IPS-20b (cell line): ENCODE measurements around the gene TNC.

Experiments used
- H3K27ac ChIP-seq: one replicate; pipeline ENCODE4 v1.5.1; 2013; ENCODE audit warnings: low read length
- H3K27me3 ChIP-seq: 2 replicates; pipeline ENCODE4 v1.6.1; 2013; ENCODE audit warnings: mild to moderate bottlenecking, low read length, inconsistent platforms; ENCODE audit not compliant: insufficient read depth
- H3K36me3 ChIP-seq: 2 replicates; pipeline ENCODE4 v1.6.1; 2013; ENCODE audit warnings: low read depth, mild to moderate bottlenecking, inconsistent platforms, low read length, moderate library complexity; ENCODE audit not compliant: insufficient read depth
- H3K4me1 ChIP-seq: 2 replicates; pipeline ENCODE4 v1.6.1; 2013; ENCODE audit warnings: mild to moderate bottlenecking, control low read depth, inconsistent platforms, low read length, moderate library complexity; ENCODE audit not compliant: insufficient read depth
- H3K4me3 ChIP-seq: 2 replicates; pipeline ENCODE4 v1.5.1; 2013; ENCODE audit warnings: mild to moderate bottlenecking, low read length, inconsistent platforms
- H3K9ac ChIP-seq: 2 replicates; pipeline ENCODE4 v1.6.1; 2013; ENCODE audit warnings: low read depth, mild to moderate bottlenecking, inconsistent platforms, low read length, moderate library complexity
- H3K9me3 ChIP-seq: 2 replicates; pipeline ENCODE4 v1.6.1; 2013; ENCODE audit warnings: mild to moderate bottlenecking, low read depth, low read length, inconsistent platforms; ENCODE audit not compliant: insufficient read depth

The TNC gene

DNA sequence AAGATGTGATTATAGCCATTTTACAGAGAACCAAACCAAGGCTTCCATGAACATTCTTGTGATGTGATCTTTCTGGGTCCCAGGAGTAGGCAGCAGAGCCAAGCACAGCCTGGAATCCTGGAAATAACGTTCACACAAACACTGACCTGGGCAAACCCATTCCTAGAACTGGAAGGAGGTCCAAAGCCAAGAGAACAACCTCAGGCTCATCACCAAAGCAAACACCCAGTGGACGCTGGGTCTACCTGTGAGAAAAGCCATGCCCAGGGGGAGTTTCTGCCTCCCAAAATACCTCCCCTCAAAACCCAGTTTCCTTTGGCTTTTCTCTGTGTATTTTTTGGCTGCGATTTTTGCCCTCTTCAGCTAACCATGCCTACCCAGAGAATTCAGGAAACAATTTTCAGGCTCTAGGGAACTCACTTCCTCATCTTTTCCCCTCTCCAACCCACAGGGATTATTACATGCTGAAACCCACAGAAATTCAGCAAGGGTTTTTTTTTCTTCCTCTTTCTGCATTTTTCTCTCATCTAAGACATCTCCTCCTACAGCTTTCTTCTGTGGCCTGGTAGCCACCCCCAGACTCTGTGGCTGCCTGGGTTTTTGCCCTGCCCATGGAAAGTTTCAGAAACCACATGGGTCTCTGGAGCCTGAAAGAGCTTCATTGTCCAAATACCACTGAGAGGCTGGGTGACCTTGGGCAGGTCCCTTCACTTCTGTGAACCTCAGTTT lies 75.0 kb downstream of the TNC start:
- no peak overlapping the region for H3K9ac ChIP-seq
- H3K27ac ChIP-seq: no peak overlapping the region
- H3K4me3 ChIP-seq: no peak overlapping the region
- no peaks in the 10 kb centered on the region for H3K36me3 ChIP-seq
- H3K4me1 ChIP-seq: no peaks in the 10 kb centered on the region
- no peaks in the 10 kb centered on the region for H3K9me3 ChIP-seq
- H3K27me3 ChIP-seq: no peaks in the 10 kb centered on the region

DNA sequence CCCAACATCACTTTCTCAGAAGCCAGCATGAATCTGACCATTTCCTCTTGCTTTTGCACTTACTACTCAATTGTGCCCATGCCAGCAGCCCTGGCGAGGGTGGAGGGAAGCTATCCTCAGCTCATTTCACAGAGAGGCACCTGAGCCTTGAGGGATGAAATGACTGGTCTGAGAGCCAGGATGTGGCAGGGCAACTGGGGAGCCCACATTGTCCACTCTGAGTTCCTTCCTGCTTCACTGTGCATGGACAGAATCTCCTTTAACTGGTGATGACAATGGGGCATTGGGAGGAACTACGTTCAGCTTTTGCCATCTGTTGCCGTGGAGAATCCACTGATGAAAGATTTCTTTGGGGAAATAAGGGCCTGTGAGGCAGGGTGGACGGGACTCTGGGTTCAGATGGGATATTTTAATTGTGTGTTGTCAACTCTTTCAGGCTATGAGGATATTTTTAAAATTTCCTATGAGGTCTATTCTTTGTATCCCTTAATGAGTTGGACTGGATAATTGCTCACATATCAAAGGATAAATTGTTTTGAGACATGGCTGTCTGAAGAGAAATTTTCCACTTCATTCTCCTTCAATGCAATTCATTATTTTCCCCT lies 78.3 kb downstream of the TNC start:
- Histone ChIP-seq H3K27ac (no peak overlapping the region), H3K4me3 (no peak overlapping the region), H3K36me3 (no peaks in the 10 kb centered on the region)

GRCh38 chr9:115038178-115038577 lies 79.8 kb downstream of the TNC start:
- Histone ChIP-seq H3K36me3 (no peaks in the 10 kb centered on the region), H3K9ac (no peak overlapping the region), H3K27ac (no peak overlapping the region), H3K27me3 (no peaks in the 10 kb centered on the region), H3K4me3 (no peak overlapping the region), H3K9me3 (no peaks in the 10 kb centered on the region), H3K4me1 (no peaks in the 10 kb centered on the region)

More for the DNA sequence above, 78.3 kb downstream of the TNC start:
- Histone ChIP-seq H3K9ac (no peak overlapping the region), H3K4me1 (no peaks in the 10 kb centered on the region), H3K9me3 (no peaks in the 10 kb centered on the region), H3K27me3 (no peaks in the 10 kb centered on the region)

DNA sequence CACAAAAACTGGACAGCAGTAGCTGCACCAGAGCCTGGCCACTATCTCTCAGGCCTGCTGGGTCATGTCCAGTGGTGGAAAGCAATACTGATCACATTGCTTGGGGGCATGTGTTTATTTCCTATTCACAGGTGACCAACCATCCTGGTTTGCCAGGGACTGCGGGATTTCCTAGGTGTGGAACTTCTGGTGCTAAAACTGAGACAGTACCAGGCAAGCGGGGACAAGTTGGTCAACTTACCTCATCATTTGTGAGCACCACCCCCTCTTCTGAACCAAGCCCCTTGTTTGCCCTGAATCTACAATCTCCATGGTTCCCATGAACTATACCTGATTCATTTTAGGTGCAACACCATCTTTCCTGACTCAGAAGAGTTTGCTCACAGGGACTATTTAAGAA lies 81.3 kb downstream of the TNC start:
- no peaks in the 10 kb centered on the region for H3K36me3 ChIP-seq
- no peaks in the 10 kb centered on the region for H3K27me3 ChIP-seq
- no peaks in the 10 kb centered on the region for H3K9me3 ChIP-seq
- H3K27ac ChIP-seq: no peak overlapping the region
- no peak overlapping the region for H3K4me3 ChIP-seq
- no peaks in the 10 kb centered on the region for H3K4me1 ChIP-seq
- no peak overlapping the region for H3K9ac ChIP-seq

DNA sequence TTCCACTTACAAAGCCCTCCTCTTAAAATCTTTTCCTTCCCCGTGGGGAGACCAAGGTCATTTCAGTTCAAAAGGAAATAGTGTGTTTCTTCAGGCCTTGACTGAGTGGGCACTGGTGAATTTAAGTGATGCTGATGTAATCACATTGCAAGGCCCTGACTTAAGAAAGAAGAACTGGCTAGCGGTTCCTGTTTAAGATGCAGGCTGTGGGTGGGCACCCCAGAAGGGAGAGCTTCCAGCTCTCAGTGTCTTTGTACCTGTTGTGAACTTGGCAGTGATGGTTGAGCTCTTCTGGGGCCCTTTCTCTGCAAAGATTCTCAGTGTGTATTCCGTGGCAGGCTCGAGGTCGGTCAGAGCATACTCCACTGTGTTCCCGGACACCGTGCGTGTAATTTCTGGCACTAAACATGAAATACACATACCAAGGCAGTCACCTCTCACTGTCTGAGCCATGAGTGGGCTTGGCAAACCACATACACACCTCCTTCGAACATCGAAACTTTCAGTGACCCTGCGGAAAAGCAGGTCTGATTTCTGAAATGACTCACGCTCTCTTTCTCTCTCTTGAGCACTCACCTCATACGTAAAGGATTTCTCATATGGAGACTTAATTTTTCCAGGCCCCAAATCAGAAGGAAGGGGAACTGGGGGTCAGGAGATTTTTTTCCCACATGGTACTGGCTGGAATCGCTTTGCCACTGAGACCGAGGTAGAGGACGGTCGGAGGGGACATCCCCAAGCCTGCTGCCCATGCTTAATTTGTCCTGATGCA lies 81.9 kb downstream of the TNC start:
- no peaks in the 10 kb centered on the region for H3K36me3 ChIP-seq

DNA sequence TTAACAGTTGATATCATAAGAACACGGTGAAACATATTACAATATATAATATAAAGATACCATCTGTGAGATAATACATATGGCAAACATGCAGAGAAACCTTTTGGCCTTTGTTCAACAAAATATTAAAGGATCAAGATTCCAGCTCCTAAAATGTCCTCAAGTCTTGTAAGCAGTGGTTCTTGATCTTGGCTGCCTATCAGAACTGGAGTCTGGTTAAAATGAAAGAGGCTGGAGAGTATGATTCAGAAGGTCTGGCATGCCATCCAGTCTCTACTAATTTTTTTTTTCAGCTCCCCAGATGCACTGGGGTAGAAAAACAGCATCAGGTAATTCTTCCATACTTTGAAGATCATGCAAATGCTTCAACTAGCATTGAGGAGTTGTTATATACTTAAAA lies 83.2 kb downstream of the TNC start:
- Histone ChIP-seq H3K4me3 (no peak overlapping the region), H3K9me3 (no peaks in the 10 kb centered on the region), H3K36me3 (no peaks in the 10 kb centered on the region), H3K4me1 (no peaks in the 10 kb centered on the region), H3K27me3 (no peaks in the 10 kb centered on the region), H3K9ac (no peak overlapping the region), H3K27ac (no peak overlapping the region)

More for the DNA sequence above, 81.9 kb downstream of the TNC start:
- Histone ChIP-seq H3K4me3 (no peak overlapping the region), H3K27ac (no peak overlapping the region), H3K27me3 (no peaks in the 10 kb centered on the region), H3K9me3 (no peaks in the 10 kb centered on the region), H3K4me1 (no peaks in the 10 kb centered on the region), H3K9ac (no peak overlapping the region)

GRCh38 chr9:115033800-115034199 lies 84.2 kb downstream of the TNC start:
- no peak overlapping the region for H3K27ac ChIP-seq
- no peaks in the 10 kb centered on the region for H3K36me3 ChIP-seq

GRCh38 chr9:115032296-115032695 lies 85.7 kb downstream of the TNC start:
- H3K9me3 ChIP-seq: no peaks in the 10 kb centered on the region
- no peak overlapping the region for H3K27ac ChIP-seq
- H3K4me3 ChIP-seq: no peak overlapping the region
- H3K4me1 ChIP-seq: no peaks in the 10 kb centered on the region
- H3K36me3 ChIP-seq: no peaks in the 10 kb centered on the region
- H3K27me3 ChIP-seq: no peaks in the 10 kb centered on the region
- H3K9ac ChIP-seq: no peak overlapping the region

More at GRCh38 chr9:115033800-115034199, 84.2 kb downstream of the TNC start:
- Histone ChIP-seq H3K4me1 (no peaks in the 10 kb centered on the region), H3K4me3 (no peak overlapping the region), H3K9me3 (no peaks in the 10 kb centered on the region), H3K27me3 (no peaks in the 10 kb centered on the region), H3K9ac (no peak overlapping the region)

DNA sequence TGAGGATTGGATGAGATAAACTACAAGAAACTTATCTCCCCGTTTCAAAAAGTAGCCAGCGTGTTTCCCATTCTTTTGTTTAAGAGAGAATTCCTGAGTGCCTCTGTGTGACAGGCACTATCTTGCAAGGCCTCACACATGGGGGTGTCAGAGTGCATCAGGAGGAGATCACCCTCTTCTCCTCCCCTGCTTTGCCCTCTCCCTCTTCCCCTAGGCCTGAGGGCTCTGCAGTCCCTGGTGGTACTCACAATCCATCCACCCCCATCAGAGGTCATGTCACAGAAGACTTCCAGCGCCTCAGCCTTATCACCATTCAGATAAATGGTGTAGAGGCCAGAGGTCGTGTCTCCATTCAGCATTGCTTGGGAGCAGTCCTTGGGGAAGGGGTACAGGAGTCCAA lies 88.0 kb downstream of the TNC start:
- Histone ChIP-seq H3K27me3 (no peaks in the 10 kb centered on the region), H3K9me3 (no peaks in the 10 kb centered on the region), H3K4me1 (no peaks in the 10 kb centered on the region), H3K27ac (no peak overlapping the region), H3K9ac (no peak overlapping the region), H3K4me3 (no peak overlapping the region), H3K36me3 (no peaks in the 10 kb centered on the region)

DNA sequence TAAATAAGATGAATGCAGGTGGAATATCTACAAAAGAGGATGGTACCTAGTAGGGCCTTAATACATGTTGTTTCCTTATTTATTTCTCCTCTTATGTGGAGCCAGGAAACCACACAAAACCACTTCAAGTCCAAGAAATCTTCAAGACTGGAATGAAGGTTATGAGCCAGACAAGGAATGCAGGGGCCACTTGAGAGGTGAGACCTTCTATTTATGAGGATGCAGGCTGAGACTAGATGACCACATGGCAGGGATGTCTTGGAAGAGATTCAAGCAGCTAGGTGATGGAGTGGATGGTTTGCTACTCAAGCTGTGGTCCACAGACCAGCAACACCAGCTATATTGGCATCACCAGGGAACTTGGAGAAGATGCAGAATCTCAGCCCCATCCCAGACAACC lies 92.2 kb downstream of the TNC start:
- no peak overlapping the region for H3K27ac ChIP-seq
- no peak overlapping the region for H3K9ac ChIP-seq
- no peaks in the 10 kb centered on the region for H3K27me3 ChIP-seq
- no peaks in the 10 kb centered on the region for H3K4me1 ChIP-seq
- no peaks in the 10 kb centered on the region for H3K9me3 ChIP-seq
- no peaks in the 10 kb centered on the region for H3K36me3 ChIP-seq
- no peak overlapping the region for H3K4me3 ChIP-seq

- Histone ChIP-seq H3K4me3 (no peak overlapping the region), H3K27ac (no peak overlapping the region), H3K27me3 (no peaks in the 10 kb centered on the region), H3K9ac (no peak overlapping the region), H3K9me3 (no peaks in the 10 kb centered on the region), H3K36me3 (no peaks in the 10 kb centered on the region), H3K4me1 (no peaks in the 10 kb centered on the region)
These were observed 92.9 kb downstream of the TNC start for GRCh38 chr9:115024925-115025535.
